GM12874 (cell line): ENCODE data around the gene PLCH2.

Experiments used
- TF ChIP-seq, protein P1 (sequence below): IDR thresholded peaks from 2 replicates; pipeline ENCODE4 v1.5.1; 2011; ENCODE audit warnings: low read depth, mild to moderate bottlenecking, control low read depth, low read length, moderate library complexity; ENCODE audit not compliant: insufficient read depth

The PLCH2 gene

GRCh38 chr1:2436876-2437275 is 39.2 kb upstream of the PLCH2 start:
- TF ChIP-seq, protein P1, sequence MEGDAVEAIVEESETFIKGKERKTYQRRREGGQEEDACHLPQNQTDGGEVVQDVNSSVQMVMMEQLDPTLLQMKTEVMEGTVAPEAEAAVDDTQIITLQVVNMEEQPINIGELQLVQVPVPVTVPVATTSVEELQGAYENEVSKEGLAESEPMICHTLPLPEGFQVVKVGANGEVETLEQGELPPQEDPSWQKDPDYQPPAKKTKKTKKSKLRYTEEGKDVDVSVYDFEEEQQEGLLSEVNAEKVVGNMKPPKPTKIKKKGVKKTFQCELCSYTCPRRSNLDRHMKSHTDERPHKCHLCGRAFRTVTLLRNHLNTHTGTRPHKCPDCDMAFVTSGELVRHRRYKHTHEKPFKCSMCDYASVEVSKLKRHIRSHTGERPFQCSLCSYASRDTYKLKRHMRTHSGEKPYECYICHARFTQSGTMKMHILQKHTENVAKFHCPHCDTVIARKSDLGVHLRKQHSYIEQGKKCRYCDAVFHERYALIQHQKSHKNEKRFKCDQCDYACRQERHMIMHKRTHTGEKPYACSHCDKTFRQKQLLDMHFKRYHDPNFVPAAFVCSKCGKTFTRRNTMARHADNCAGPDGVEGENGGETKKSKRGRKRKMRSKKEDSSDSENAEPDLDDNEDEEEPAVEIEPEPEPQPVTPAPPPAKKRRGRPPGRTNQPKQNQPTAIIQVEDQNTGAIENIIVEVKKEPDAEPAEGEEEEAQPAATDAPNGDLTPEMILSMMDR: no peak

DNA sequence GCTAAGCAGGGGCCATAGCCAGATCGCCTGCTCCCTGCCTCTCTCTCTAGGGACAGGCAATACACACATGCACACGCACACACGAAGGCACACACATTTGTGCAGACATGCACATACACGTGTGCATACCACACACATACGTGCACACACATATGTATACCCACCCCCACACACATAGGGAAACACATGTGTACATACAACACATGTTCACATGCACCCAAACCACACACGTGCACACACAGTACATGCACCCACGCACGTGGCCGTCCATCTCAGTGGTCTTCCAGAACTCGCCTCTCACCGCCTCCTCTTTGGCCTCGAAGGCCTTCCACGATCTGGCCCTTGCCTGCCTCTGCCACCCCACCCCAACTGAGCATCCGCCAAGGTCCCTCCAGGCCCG is 38.5 kb upstream of the PLCH2 start:
- TF ChIP-seq, protein P1: no peak

DNA sequence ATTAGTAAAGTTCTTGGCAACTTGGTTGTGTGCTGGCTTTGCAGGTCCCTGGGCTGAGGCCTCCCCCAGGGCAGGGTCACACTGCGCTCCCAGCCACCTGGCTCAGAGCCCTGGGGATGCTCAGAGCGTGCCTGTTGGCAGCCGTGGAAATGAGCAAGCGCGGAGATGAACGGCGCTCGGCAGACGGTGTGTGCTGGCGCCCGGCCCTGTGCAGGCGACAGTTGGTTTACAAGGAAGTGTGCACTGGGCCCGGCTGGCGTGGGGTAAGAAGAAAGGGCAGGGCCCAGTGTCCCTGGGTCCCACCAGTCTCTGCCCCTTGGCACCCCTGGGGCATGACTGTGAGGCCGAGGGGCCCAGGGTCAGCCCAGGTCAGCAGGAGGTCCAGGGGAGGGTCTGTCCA is 38.1 kb upstream of the PLCH2 start:
- TF ChIP-seq, protein P1: no peak

- TF ChIP-seq, protein P1: no peak
Observed at GRCh38 chr1:2438641-2439040, 37.4 kb upstream of the PLCH2 start.

DNA sequence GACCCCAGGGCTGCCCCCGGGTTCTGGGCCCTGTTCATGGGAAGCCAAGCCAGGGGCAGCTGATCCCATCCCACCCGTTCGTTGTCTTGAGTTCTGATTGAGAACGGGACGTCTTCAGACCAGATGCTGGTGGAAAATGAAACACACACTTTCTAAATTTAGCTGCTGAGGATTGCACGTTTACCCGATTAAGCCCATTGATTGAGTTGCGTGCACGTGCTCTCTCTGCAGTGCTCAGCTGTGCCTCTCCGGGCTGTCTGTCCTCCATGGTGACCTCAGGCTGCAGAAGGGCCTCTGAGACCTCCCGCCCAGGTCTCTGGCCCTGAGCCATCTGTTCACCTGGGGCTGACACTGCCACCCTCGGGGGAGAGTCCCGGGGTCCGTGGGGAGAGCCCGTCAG is 36.7 kb upstream of the PLCH2 start:
- TF ChIP-seq, protein P1: no peak

DNA sequence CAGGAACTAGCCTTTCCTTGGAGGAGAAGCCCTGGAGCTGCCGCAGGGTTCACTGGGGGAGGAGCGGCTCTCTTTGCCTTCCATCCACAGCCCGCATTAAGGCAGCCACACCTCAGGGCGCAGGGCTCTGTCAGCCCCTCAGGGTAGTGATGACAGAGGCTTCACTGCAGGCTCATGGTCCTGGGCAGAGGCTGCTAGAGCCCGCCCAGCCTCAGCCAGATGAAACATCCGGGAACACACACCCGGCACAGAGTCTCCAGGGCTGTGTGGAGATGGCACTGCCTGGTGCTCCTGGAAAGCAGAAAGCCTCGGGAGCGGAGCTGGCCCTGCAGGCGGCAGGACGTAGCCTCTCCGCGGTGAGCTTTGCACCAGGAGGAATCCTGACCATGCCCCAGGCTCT is 34.3 kb upstream of the PLCH2 start:
- TF ChIP-seq, protein P1: no peak

DNA sequence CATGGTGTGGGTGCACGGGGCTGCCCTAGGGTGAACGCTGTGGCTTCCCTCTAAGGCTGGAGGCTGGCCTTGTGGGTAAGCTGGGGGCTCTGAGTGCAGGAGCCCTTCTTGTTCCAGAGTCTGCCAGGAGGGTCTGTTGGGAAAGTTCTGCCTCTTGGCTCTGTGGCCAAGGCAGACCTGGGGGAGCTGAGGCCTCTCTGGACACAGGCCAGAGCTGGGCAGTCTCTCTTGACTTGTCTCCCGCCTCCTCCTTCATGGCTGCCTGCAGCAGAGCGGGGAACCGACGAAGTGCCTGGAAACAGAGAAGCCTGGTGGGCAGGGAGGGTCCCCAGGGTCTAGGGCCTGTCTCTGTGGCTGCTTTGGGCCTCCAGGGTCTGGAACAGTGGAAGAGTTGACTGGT is 33.4 kb upstream of the PLCH2 start:
- TF ChIP-seq, protein P1: no peak
